Stimulated activated CD8-positive, alpha-beta memory T cell treated with anti-CD3 and anti-CD28 coated beads, Interleukin-12 subunit alpha, Interleukin-12 subunit beta, amount 100 ng/mL, for 1 hour (primary cell): ENCODE results near the gene SWAP70.
"Not testable (repeated sequence)": the region's sequence is repeated elsewhere in the genome, so short reads cannot be mapped to it uniquely, and the experiment has no call there.

Experiments used
- DNase-seq: peaks from one replicate; pipeline ENCODE4 v3.0.0-alpha.2; 2020; ENCODE audit warnings: low read depth

The SWAP70 gene

GRCh38 chr11:9722023-9722422 is 58.1 kb downstream of the SWAP70 start:
- no peak for DNase-seq

- no peak for DNase-seq
Measured at GRCh38 chr11:9722893-9723292, 59.0 kb downstream of the SWAP70 start.

DNA sequence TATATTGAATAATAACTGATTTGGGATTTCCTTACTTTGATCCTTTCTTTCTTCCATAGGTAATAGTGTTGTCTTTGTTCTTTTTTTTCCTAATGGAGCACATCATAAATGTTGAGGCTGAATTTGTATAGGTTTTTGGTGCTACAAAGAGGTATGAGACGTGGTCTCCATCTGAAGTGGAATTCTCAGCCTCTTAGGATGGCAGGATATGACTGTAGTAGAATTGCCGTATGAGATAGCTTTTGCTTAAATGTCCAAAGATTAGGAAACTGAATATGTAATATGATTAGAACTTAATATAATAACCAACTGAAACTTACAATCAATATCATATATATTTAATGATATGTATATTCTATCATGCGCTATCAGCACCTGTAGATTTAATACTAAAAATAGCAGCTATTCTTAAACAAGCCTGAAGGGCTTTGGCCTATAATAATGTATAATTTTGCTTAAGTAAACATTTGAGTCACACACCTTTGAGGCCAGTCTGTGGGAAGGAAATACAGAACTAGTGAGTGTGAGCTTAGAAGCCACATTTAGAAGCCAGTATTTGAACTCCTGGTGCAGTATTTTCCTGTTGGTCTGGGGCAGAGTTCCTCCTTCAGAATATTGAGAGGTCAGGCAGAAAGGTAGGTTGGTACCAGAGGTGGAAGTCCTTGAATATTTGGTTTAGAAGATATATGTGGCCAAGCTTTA is 62.6 kb downstream of the SWAP70 start:
- DNase-seq, result no peak

GRCh38 chr11:9728058-9728457 is 64.2 kb downstream of the SWAP70 start:
- DNase-seq, result no peak

DNA sequence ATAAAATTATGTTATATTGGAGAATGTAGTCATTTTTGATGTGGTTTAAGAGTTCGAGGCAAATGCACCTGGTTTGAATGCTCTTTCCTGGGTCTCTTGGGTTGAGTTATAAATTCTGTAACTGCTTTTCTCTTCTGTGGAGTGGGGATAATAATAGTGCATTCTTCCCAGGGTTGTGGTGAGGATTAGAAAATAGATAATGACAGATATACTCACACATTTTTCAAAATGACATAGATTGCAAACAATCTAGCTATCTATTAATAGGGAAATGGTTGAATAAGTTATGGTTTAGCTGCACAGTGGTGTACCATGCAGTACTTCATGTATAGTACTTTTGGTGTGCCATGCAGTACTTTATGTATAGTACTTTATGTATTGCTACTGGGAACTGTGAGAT is 67.4 kb downstream of the SWAP70 start:
- no peak for DNase-seq

GRCh38 chr11:9732453-9732852 is 68.6 kb downstream of the SWAP70 start:
- no peak for DNase-seq

DNA sequence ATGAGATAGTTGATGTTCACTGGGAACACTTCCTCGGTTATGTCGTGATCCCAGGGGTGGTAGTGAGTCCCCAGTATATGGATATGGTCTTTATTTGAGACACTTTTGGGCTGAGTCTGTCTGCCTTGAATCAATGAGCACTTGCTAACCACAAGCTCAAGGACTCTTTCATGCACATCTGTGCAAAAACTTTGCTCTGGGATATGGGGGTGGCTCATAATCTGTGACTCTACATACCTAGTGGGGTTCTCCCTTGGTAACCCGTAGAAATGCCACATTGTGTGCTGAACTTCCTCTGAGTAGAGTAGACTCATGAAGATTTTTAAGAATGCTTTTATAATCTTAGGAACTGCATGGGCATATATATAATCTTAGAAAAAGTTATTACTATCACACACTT is 69.3 kb downstream of the SWAP70 start:
- DNase-seq, result no peak

GRCh38 chr11:9735236-9735635 is 71.4 kb downstream of the SWAP70 start:
- DNase-seq, result no peak

GRCh38 chr11:9735919-9736318 is 72.0 kb downstream of the SWAP70 start:
- DNase-seq, result no peak

DNA sequence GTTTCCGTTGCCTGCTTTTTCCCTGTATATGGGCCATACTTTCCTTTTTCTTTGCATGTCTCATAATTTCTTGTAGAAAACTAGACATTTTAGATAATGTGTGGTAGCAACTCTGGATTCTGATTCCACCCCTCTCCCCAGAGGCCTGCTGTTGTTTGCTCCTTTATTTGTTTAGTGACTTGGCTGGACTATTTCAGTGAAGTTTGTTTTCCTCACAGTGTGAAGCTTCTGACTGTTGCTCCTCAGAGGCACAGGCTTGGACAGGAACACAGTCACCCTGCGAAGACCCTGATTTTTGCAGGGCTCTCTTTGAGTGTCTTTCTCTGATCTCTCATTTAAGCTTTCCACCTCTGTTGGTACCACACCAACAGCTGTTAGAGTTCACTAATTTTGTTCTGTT is 72.5 kb downstream of the SWAP70 start:
- DNase-seq, result no peak

GRCh38 chr11:9738116-9738515 is 74.2 kb downstream of the SWAP70 start:
- no peak for DNase-seq

DNA sequence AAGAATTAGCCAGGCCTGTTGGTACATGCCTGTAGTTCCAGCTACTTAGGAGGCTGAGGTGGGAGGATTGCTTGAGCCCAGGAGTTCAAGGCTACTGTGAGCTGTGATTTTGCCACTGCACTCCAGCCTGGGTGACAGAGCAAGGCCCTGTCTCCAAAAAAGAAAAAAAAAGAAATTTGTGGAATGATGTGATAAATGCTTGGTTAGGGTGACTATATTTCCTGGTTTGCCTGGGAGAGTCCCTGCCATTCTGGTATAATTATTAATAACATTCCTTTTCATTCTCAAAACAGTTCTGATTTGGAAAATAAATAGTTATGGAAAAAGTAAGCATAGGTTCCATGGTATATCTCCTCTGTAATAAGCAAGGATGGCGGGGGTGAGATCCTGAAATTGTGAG is 74.8 kb downstream of the SWAP70 start:
- no peak for DNase-seq

GRCh38 chr11:9739123-9739900 is 75.4 kb downstream of the SWAP70 start:
- DNase-seq, result no peak

GRCh38 chr11:9740202-9740883 is 76.5 kb downstream of the SWAP70 start:
- no peak for DNase-seq

GRCh38 chr11:9741260-9741659 is 77.4 kb downstream of the SWAP70 start:
- no peak for DNase-seq

GRCh38 chr11:9743512-9743911 is 79.6 kb downstream of the SWAP70 start:
- not testable (repeated sequence) for DNase-seq

DNA sequence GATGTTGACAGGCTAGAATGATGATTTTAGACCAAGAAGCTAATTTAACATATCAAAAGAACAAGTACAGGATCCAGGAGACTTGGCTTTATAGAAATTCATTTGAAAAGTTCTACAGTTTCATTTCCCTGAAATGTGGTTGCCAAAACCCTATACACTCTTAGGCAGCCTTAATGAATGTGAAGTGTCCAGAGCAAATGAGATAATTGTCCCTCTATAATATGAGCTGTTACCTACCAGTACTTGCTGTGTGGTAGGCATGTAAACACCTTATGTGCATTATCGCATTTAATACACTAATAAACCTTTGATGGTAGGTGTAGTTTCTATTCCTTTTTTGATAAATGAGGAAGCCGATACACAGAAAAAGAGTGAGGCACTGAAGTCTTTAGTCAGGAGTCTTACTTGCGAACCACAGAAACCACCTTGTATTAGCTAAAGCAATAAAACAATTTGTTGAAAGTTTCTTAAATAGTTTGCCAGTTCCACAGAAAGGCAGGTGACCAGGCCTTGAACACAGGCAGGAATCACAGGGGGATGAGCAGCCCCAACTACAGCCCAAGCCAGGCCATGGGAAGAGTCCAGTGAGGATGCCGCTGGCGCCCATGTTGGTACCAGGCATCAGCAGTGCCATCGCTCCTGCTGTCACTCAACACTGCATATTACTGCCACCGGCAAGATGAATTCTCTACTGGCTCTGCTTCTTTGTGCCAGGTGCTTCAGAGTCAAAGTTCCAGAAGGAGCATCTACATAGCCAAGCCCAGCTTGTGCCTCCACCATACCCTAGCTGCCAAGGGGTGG is 81.7 kb downstream of the SWAP70 start:
- no peak for DNase-seq

DNA sequence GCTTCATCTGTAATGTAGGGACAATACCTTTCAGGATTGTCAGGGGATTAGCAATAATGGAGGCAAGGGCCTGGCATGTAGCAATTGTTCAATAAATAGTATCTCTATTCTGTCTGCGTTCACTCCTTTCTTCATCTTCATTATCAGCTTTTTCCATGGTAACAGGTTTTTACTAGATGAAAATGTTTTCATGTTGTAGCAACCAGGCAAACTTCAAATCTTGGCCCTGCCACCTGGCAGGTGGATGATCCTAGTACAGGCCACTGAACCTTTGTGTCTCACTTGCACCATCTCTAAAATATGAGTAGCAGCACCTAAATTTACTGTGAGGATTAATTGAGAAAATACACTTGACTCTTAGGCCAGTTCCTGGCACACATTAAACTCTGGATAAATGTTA is 83.4 kb downstream of the SWAP70 start:
- no peak for DNase-seq

DNA sequence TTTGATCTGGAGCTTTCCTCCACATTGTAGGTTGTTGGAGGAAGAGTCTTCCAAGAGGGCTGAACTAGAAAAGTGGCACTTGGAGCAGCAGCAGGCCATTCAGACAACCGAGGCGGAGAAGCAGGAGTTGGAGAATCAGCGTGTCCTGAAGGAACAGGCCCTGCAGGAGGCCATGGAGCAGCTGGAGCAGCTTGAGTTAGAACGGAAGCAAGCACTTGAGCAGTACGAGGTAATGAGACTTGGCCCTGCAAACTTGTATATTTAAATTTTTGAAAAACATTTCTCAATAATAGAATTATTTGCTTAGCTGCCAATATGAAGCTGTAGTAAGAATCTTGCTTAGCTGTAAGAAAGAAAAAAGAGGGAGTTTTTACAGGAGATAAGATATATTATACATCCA is 84.0 kb downstream of the SWAP70 start:
- no peak for DNase-seq

- DNase-seq, result peak; percentile 24
Measured at GRCh38 chr11:9748361-9748970, 84.6 kb downstream of the SWAP70 start.

DNA sequence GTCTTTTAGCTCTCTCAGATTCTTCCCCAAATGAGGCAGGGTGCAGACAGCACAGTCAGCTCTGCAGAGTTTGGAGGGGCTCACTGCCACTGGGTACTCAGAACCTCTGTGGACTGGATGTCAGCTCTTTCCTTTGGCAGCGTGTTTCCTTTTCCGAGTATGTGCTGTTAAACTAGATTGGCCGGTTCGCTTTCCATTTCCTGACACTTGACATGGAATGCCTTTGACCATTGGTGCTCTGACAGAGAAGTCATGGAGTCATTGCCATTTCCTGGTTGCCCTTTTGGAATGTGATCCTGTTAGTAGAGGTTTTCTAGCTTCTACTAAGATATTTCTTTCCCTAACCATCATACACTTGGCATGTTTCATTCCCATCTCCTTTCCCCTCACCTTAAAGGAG is 86.7 kb downstream of the SWAP70 start:
- DNase-seq, result no peak

DNA sequence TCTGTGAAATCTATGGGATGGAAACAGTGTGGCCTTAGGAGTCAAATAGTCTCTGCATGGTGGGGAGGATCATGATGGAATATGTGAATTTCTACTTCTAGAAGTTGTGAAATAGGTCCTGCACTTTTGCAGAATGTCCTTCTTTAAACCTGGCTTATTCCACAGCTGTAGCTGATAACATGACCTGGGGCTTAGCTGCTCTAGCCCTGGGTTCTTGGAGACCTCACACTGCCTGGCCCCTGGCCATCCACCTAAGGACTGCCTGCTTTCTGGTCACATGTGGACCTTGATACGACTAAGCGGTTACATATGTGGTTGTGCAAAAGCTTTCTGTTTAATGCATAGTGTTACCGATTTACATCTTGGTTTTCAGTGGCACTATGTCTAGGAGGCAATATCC is 88.2 kb downstream of the SWAP70 start:
- no peak for DNase-seq
